Neural progenitor cell (in vitro differentiated cells): ENCODE results near the gene DLEC1. TPM values are rescaled to one million over a fixed set of nuclear protein-coding genes. Genes with fewer than 3 reads are reported as not detected.

Experiments used
- DNase-seq: peaks from one replicate; pipeline ENCODE4 v3.0.0-alpha.2; 2016; ENCODE audit warnings: low spot score
- H2AFZ ChIP-seq: fragments of 200-600 bp; sonication (generic); replicated peaks from 2 replicates; pipeline ENCODE4 v1.6.1; 2016; ENCODE audit warnings: antibody characterized with exemption
- H3F3A ChIP-seq: fragments of 200-600 bp; sonication (generic); 2 replicates; pipeline ENCODE4 v1.6.1; 2016; ENCODE audit warnings: antibody characterized with exemption, low read depth
- H3K27ac ChIP-seq: fragments of 200-600 bp; sonication (generic); 2 replicates; pipeline ENCODE4 v1.5.1; 2016; ENCODE audit warnings: mild to moderate bottlenecking
- H3K27me3 ChIP-seq: fragments of 200-600 bp; sonication (generic); 2 replicates; pipeline ENCODE4 v1.6.1; 2016; ENCODE audit warnings: mild to moderate bottlenecking, moderate library complexity
- H3K36me3 ChIP-seq: fragments of 200-600 bp; sonication (generic); 2 replicates; pipeline ENCODE4 v1.5.1; 2016
- H3K4me1 ChIP-seq: fragments of 200-600 bp; sonication (generic); 2 replicates; pipeline ENCODE4 v1.6.1; 2016; ENCODE audit warnings: mixed run types
- H3K4me2 ChIP-seq: fragments of 200-600 bp; sonication (generic); 2 replicates; pipeline ENCODE4 v1.6.1; 2016
- H3K4me3 ChIP-seq: fragments of 200-600 bp; sonication (generic); 2 replicates; pipeline ENCODE4 v1.5.1; 2016
- H3K79me2 ChIP-seq: fragments of 200-600 bp; sonication (generic); 2 replicates; pipeline ENCODE4 v1.6.1; 2016; ENCODE audit warnings: low read depth
- H3K9ac ChIP-seq: fragments of 200-600 bp; sonication (generic); 2 replicates; pipeline ENCODE4 v1.6.1; 2016
- H3K9me3 ChIP-seq: fragments of 200-600 bp; sonication (generic); 2 replicates; pipeline ENCODE4 v1.5.1; 2016; ENCODE audit warnings: low read depth
- H4K20me1 ChIP-seq: fragments of 200-600 bp; sonication (generic); 2 replicates; pipeline ENCODE4 v1.6.1; 2016; ENCODE audit warnings: low read depth
- H3K27ac Mint-ChIP-seq: 3 replicates; pipeline ENCODE4 v1.8.0; 2021; ENCODE audit warnings: mixed read lengths
- H3K27me3 Mint-ChIP-seq: 2 replicates; pipeline ENCODE4 v1.8.0; 2022; ENCODE audit warnings: low read depth, mild to moderate bottlenecking, inconsistent platforms, moderate library complexity, mixed read lengths; ENCODE audit not compliant: insufficient read depth
- H3K36me3 Mint-ChIP-seq: 3 replicates; pipeline ENCODE4 v1.8.0; 2021; ENCODE audit warnings: mixed read lengths
- H3K4me1 Mint-ChIP-seq: 3 replicates; pipeline ENCODE4 v1.8.0; 2021; ENCODE audit warnings: mixed read lengths
- H3K4me3 Mint-ChIP-seq: 3 replicates; pipeline ENCODE4 v1.8.0; 2021; ENCODE audit warnings: mild to moderate bottlenecking, moderate library complexity, mixed read lengths
- H3K9me3 Mint-ChIP-seq: 3 replicates; pipeline ENCODE4 v1.8.0; 2020; ENCODE audit warnings: mixed read lengths
- EZH2 ChIP-seq: fragments of 200-600 bp; sonication (generic); IDR thresholded peaks from 2 replicates; pipeline ENCODE4 v1.6.1; 2017; ENCODE audit warnings: antibody characterized with exemption, mild to moderate bottlenecking, moderate library complexity
- EZH2phosphoT487 ChIP-seq: fragments of 200-600 bp; sonication (generic); IDR thresholded peaks from 2 replicates; pipeline ENCODE4 v1.6.1; 2017; ENCODE audit warnings: antibody characterized with exemption
- total RNA-seq: library from RNA; depleted of rRNA; stranded (reverse); fragments of >200 nt; gene quantifications from 2 replicates; pipeline ENCODE4 v1.2.3, GENCODE V29; 2015; ENCODE audit warnings: low replicate concordance
- TF ChIP-seq, protein P1 (sequence below): fragments of 200-600 bp; sonication (generic); IDR thresholded peaks from 2 replicates; pipeline ENCODE4 v1.5.1; 2017; ENCODE audit warnings: antibody characterized with exemption, mild to moderate bottlenecking

The DLEC1 gene
- total RNA-seq, 1 donor from 2014 or later, result 0.60 TPM

DNA sequence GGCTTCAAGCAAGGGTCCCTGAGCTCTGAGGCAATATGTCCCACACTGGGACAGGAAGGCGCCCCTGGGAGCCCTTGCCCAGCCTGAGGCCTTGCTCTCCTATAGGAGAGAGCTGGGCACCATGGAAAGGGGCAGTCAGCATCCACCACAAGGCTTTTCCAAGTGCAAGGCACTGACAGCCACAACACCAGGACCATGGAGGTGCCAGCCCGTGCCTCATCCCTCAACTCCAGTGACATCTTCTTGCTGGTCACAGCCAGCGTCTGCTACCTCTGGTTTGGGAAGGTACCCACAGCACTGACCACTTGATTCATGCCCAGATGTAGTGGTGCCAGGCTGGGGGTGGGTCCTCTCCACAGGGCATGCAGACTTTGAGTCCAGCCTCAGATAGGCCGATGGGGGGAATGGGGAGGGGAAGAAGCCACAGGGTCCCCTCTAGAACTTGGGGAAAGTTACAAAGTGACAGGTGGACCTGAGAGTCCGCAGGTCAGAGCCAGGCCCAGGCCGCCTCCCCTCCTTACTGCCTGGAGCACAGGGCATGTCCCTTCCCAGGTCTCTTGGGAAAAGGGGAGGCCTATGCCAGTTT, 36.6 kb upstream of the DLEC1 start:
- no peak overlapping the region for H3K9ac ChIP-seq
- H2AFZ ChIP-seq, result no peak overlapping the region
- no peak overlapping the region for H3K4me3 ChIP-seq
- Mint-ChIP-seq H3K9me3 (no peaks in the 10 kb centered on the region), H3K4me3 (no peak overlapping the region), H3K27me3 (peaks cover 14% of the 10 kb centered on the region), H3K4me1 (peaks cover 26% of the 10 kb centered on the region), H3K36me3 (no peaks in the 10 kb centered on the region), H3K27ac (no peak overlapping the region)
- DNase-seq, result no peak
- no peak overlapping the region for H3K4me2 ChIP-seq
- no peak overlapping the region for H3K27ac ChIP-seq
- TF ChIP-seq EZH2phosphoT487 (no peak), EZH2 (no peak)
- TF ChIP-seq, protein P1, sequence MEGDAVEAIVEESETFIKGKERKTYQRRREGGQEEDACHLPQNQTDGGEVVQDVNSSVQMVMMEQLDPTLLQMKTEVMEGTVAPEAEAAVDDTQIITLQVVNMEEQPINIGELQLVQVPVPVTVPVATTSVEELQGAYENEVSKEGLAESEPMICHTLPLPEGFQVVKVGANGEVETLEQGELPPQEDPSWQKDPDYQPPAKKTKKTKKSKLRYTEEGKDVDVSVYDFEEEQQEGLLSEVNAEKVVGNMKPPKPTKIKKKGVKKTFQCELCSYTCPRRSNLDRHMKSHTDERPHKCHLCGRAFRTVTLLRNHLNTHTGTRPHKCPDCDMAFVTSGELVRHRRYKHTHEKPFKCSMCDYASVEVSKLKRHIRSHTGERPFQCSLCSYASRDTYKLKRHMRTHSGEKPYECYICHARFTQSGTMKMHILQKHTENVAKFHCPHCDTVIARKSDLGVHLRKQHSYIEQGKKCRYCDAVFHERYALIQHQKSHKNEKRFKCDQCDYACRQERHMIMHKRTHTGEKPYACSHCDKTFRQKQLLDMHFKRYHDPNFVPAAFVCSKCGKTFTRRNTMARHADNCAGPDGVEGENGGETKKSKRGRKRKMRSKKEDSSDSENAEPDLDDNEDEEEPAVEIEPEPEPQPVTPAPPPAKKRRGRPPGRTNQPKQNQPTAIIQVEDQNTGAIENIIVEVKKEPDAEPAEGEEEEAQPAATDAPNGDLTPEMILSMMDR, result no peak
- H4K20me1 ChIP-seq, result no peaks in the 10 kb centered on the region
- no peaks in the 10 kb centered on the region for H3K4me1 ChIP-seq
- H3K36me3 ChIP-seq, result no peaks in the 10 kb centered on the region
- peaks cover 12% of the 10 kb centered on the region for H3K27me3 ChIP-seq
- peaks cover 5% of the 10 kb centered on the region for H3F3A ChIP-seq
- H3K79me2 ChIP-seq, result no peaks in the 10 kb centered on the region
- H3K9me3 ChIP-seq, result no peaks in the 10 kb centered on the region

DNA sequence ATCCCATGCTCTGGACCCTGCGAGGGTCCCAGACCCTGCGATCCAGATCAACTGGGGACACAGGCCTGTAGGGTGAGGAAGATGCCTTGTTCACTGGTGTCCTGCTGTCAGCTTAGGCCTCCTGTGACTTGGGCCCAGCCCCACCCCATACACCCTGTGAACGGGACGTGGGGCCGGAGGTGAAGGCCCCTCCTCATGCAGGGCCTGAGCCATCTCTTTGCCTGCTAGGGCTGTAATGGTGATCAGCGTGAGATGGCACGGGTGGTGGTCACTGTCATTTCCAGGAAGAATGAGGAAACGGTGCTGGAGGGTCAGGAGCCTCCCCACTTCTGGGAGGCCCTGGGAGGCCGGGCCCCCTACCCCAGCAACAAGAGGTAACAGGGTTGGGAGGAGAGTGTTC, 36.1 kb upstream of the DLEC1 start:
- H3K9ac ChIP-seq, result no peak overlapping the region
- peaks cover 5% of the 10 kb centered on the region for H3F3A ChIP-seq
- Mint-ChIP-seq H3K9me3 (no peaks in the 10 kb centered on the region), H3K4me1 (peaks cover 26% of the 10 kb centered on the region), H3K27me3 (peaks cover 16% of the 10 kb centered on the region), H3K4me3 (no peak overlapping the region), H3K36me3 (no peaks in the 10 kb centered on the region), H3K27ac (no peak overlapping the region)
- H3K27ac ChIP-seq, result no peak overlapping the region
- no peaks in the 10 kb centered on the region for H3K9me3 ChIP-seq
- no peak for TF ChIP-seq EZH2
- TF ChIP-seq EZH2phosphoT487, result no peak
- TF ChIP-seq, protein P1, result no peak
- H3K4me1 ChIP-seq, result no peaks in the 10 kb centered on the region
- H3K27me3 ChIP-seq, result peaks cover 9% of the 10 kb centered on the region
- no peak overlapping the region for H2AFZ ChIP-seq
- H3K79me2 ChIP-seq, result no peaks in the 10 kb centered on the region
- no peak overlapping the region for H3K4me3 ChIP-seq
- no peak for DNase-seq
- H4K20me1 ChIP-seq, result no peaks in the 10 kb centered on the region
- no peaks in the 10 kb centered on the region for H3K36me3 ChIP-seq
- H3K4me2 ChIP-seq, result no peak overlapping the region

DNA sequence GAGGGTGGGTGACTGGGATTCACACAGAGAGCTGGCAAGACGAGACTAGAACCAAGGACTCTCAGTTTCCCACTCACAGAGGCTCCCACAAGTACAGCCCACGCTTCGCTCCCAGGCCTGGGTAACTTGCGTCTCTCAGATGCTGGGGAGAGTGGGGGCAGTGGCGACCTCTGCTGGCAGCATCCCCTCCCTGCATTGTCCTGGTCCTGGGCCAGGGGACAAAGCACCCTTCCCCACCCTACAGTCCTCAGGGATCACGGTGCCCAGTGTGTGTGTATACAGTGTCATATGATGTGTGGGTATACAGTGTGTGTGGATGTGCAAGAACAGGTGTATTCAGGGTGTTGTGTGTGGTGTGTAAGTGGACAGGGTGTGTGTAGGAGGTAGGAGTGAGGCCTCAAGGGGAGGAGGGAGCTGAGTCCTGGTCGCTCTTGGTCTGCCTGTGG, 35.6 kb upstream of the DLEC1 start:
- no peak overlapping the region for H3K9ac ChIP-seq
- no peaks in the 10 kb centered on the region for H3K4me1 ChIP-seq
- no peaks in the 10 kb centered on the region for H3K36me3 ChIP-seq
- H3F3A ChIP-seq, result peaks cover 4% of the 10 kb centered on the region
- TF ChIP-seq, protein P1, result peak; percentile 92
- no peak for TF ChIP-seq EZH2phosphoT487
- Mint-ChIP-seq H3K4me1 (peaks cover 22% of the 10 kb centered on the region), H3K36me3 (no peaks in the 10 kb centered on the region), H3K27me3 (peaks cover 12% of the 10 kb centered on the region), H3K27ac (peak overlapping the region; percentile 38), H3K4me3 (no peak overlapping the region), H3K9me3 (no peaks in the 10 kb centered on the region)
- no peak overlapping the region for H3K27ac ChIP-seq
- DNase-seq, result peak; percentile 79
- peaks cover 4% of the 10 kb centered on the region for H3K27me3 ChIP-seq
- no peaks in the 10 kb centered on the region for H4K20me1 ChIP-seq
- no peak overlapping the region for H2AFZ ChIP-seq
- H3K9me3 ChIP-seq, result no peaks in the 10 kb centered on the region
- no peak overlapping the region for H3K4me3 ChIP-seq
- H3K4me2 ChIP-seq, result no peak overlapping the region
- H3K79me2 ChIP-seq, result no peaks in the 10 kb centered on the region
